ENCODE measurements around the gene AGMAT. TPM values are rescaled to one million over a fixed set of nuclear protein-coding genes. Genes with fewer than 3 reads are reported as not detected.

Gene AGMAT
- total and polyA plus RNA-seq, 2 experiments from 2014 or later = 0.75 to 2.2 TPM

GRCh38 chr1:15526490-15527339 is 58.1 kb downstream of the AGMAT start, which contains the start of gene DNAJC16:
DNAJC16 (plus strand) TSS chr1:15526848; CDS start chr1:15529106, 2,258 bp downstream.
- H3K4me1 ChIP-seq (ENCODE audit: insufficient read depth) = peaks cover 23% of the 10 kb centered on the region; the same call in 1 of the 2 replicates
- no peaks in the 10 kb centered on the region for H3K9me3 ChIP-seq (ENCODE audit: low read depth)
- H3K79me2 ChIP-seq (ENCODE audit: insufficient read depth) = peaks cover 50% of the 10 kb centered on the region
- no peak for TF ChIP-seq EZH2 (IDR thresholded peaks at IDR 0.05; ENCODE audit: insufficient read depth, poor library complexity, severe bottlenecking)
- no peak for TF ChIP-seq EZH2phosphoT487 (IDR thresholded peaks at IDR 0.05; ENCODE audit: insufficient read depth, low read depth)
- H4K20me1 ChIP-seq (ENCODE audit: insufficient read depth) = no peaks in the 10 kb centered on the region
- H3K4me2 ChIP-seq (ENCODE audit: unreplicated experiment) = peak within 1 kb of the TSS; percentile 92
- H2AFZ ChIP-seq = peak within 1 kb of the TSS; percentile 91
- H3K27ac ChIP-seq = peak within 1 kb of the TSS; percentile 98
- H3F3A ChIP-seq (ENCODE audit: insufficient read depth) = peaks cover 18% of the 10 kb centered on the region
- H3K9ac ChIP-seq = peak within 1 kb of the TSS; percentile 92
- no peaks in the 10 kb centered on the region for H3K9me2 ChIP-seq (ENCODE audit: insufficient read depth)
- DNase-seq = peak; percentile 100
- in situ Hi-C loops (cut with MboI) = no loop called here
- H3K36me3 ChIP-seq (ENCODE audit: low read depth) = no peaks in the 10 kb centered on the region
- H3K27me3 ChIP-seq (replicated peaks; ENCODE audit: insufficient read depth) = no peaks in the 10 kb centered on the region
- WGBS, 2 experiments (ENCODE audit: low coverage in 1 of 2, low lambda C conversion rate in 2 of 2, missing lambda C conversion rate in 2 of 2) = 1 to 2% methylated on average over 55 to 65 of the region's 65 CpGs
- H3K4me3 ChIP-seq = peak within 1 kb of the TSS; percentile 86

GRCh38 chr1:15526021-15526489 is 58.8 kb downstream of the AGMAT start:
- H3K27ac ChIP-seq = peak overlapping the region; percentile 98

GRCh38 chr1:15525050-15526020 is 59.5 kb downstream of the AGMAT start:
- H3K36me3 ChIP-seq (ENCODE audit: low read depth) = no peaks in the 10 kb centered on the region
- peak overlapping the region; percentile 86 for H3K4me3 ChIP-seq
- in situ Hi-C loops (cut with MboI) = no loop called here
- H3F3A ChIP-seq (ENCODE audit: insufficient read depth) = peaks cover 18% of the 10 kb centered on the region
- no peak for TF ChIP-seq EZH2 (IDR thresholded peaks at IDR 0.05; ENCODE audit: insufficient read depth, poor library complexity, severe bottlenecking)
- peak overlapping the region; percentile 98 for H3K27ac ChIP-seq
- H3K9ac ChIP-seq = peak overlapping the region; percentile 75
- DNase-seq = peak; percentile 23
- no peaks in the 10 kb centered on the region for H3K9me2 ChIP-seq (ENCODE audit: insufficient read depth)
- H2AFZ ChIP-seq = peak overlapping the region; percentile 91
- no peaks in the 10 kb centered on the region for H4K20me1 ChIP-seq (ENCODE audit: insufficient read depth)
- peak overlapping the region; percentile 92 for H3K4me2 ChIP-seq (ENCODE audit: unreplicated experiment)
- 1% methylated on average over 20 to 40 of the region's 40 CpGs for WGBS, 2 experiments (ENCODE audit: low coverage in 1 of 2, low lambda C conversion rate in 2 of 2, missing lambda C conversion rate in 2 of 2)
- H3K9me3 ChIP-seq (ENCODE audit: low read depth) = no peaks in the 10 kb centered on the region
- H3K27me3 ChIP-seq (replicated peaks; ENCODE audit: insufficient read depth) = no peaks in the 10 kb centered on the region
- peaks cover 41% of the 10 kb centered on the region for H3K79me2 ChIP-seq (ENCODE audit: insufficient read depth)
- peaks cover 23% of the 10 kb centered on the region; the same call in 1 of the 2 replicates for H3K4me1 ChIP-seq (ENCODE audit: insufficient read depth)

More at GRCh38 chr1:15526021-15526489, 58.8 kb downstream of the AGMAT start:
- TF ChIP-seq EZH2phosphoT487 (IDR thresholded peaks at IDR 0.05; ENCODE audit: insufficient read depth, low read depth) (no peak), EZH2 (IDR thresholded peaks at IDR 0.05; ENCODE audit: insufficient read depth, poor library complexity, severe bottlenecking) (no peak)
- Histone ChIP-seq H3K9me2 (ENCODE audit: insufficient read depth) (no peaks in the 10 kb centered on the region), H2AFZ (peak overlapping the region; percentile 91), H3K79me2 (ENCODE audit: insufficient read depth) (peaks cover 48% of the 10 kb centered on the region), H4K20me1 (ENCODE audit: insufficient read depth) (no peaks in the 10 kb centered on the region), H3F3A (ENCODE audit: insufficient read depth) (peaks cover 18% of the 10 kb centered on the region), H3K4me2 (ENCODE audit: unreplicated experiment) (peak overlapping the region; percentile 92), H3K4me3 (peak overlapping the region; percentile 86), H3K27me3 (replicated peaks; ENCODE audit: insufficient read depth) (no peaks in the 10 kb centered on the region), H3K9ac (peak overlapping the region; percentile 75), H3K4me1 (ENCODE audit: insufficient read depth) (peaks cover 23% of the 10 kb centered on the region; the same call in 1 of the 2 replicates), H3K36me3 (ENCODE audit: low read depth) (no peaks in the 10 kb centered on the region), H3K9me3 (ENCODE audit: low read depth) (no peaks in the 10 kb centered on the region)
- in situ Hi-C loops (cut with MboI) = no loop called here
- WGBS, 2 experiments (ENCODE audit: low coverage in 1 of 2, low lambda C conversion rate in 2 of 2, missing lambda C conversion rate in 2 of 2) = 2 to 4% methylated on average over 9 of the region's 9 CpGs
- DNase-seq = no peak
